Loucy (cell line): ENCODE results near the gene IL10RA.

Experiments used
- H2AFZ ChIP-seq: fragments of 200-600 bp; sonication (generic); 2 replicates; pipeline ENCODE4 v1.6.0; 2016; ENCODE audit warnings: antibody characterized with exemption, mild to moderate bottlenecking, low read length, moderate library complexity
- H3F3A ChIP-seq: fragments of 200-600 bp; 2 replicates; pipeline ENCODE4 v1.6.0; 2016; ENCODE audit warnings: antibody characterized with exemption, low read depth, mild to moderate bottlenecking
- H3K27me3 ChIP-seq: fragments of 200-600 bp; sonication (generic); 2 replicates; pipeline ENCODE4 v1.6.1; 2014; ENCODE audit warnings: low read length, mild to moderate bottlenecking; ENCODE audit not compliant: insufficient read depth, poor library complexity, severe bottlenecking
- H3K36me3 ChIP-seq: fragments of 200-600 bp; sonication (generic); 2 replicates; pipeline ENCODE4 v1.6.1; 2016; ENCODE audit warnings: low read length; ENCODE audit not compliant: insufficient read depth
- H3K4me1 ChIP-seq: fragments of 200-600 bp; sonication (generic); 2 replicates; pipeline ENCODE4 v1.5.1; 2014; ENCODE audit warnings: low read length, mild to moderate bottlenecking; ENCODE audit not compliant: insufficient read depth, poor library complexity, severe bottlenecking
- H3K4me2 ChIP-seq: fragments of 200-600 bp; sonication (generic); 2 replicates; pipeline ENCODE4 v1.6.0; 2014; ENCODE audit warnings: antibody characterized with exemption, low read length, low read depth, mild to moderate bottlenecking; ENCODE audit not compliant: poor library complexity, severe bottlenecking
- H3K4me3 ChIP-seq: fragments of 200-600 bp; sonication (generic); 2 replicates; pipeline ENCODE4 v1.5.1; 2014; ENCODE audit warnings: low read length, mild to moderate bottlenecking, mixed read lengths; ENCODE audit not compliant: poor library complexity, severe bottlenecking
- H3K79me2 ChIP-seq: fragments of 200-600 bp; sonication (generic); 2 replicates; pipeline ENCODE4 v1.6.1; 2014; ENCODE audit warnings: low read length; ENCODE audit not compliant: insufficient read depth
- H3K9ac ChIP-seq: fragments of 200-600 bp; sonication (generic); 2 replicates; pipeline ENCODE4 v1.6.0; 2014; ENCODE audit warnings: mild to moderate bottlenecking, low read depth, low read length, moderate library complexity; ENCODE audit not compliant: poor library complexity, severe bottlenecking
- H3K9me2 ChIP-seq: fragments of 200-600 bp; sonication (generic); replicated peaks from 2 replicates; pipeline ENCODE4 v1.6.1; 2016; ENCODE audit warnings: low read depth, low read length, mixed read lengths
- H3K9me3 ChIP-seq: fragments of 200-600 bp; sonication (generic); 2 replicates; pipeline ENCODE4 v1.6.1; 2014; ENCODE audit warnings: mild to moderate bottlenecking, antibody characterized with exemption, low read length, low read depth; ENCODE audit not compliant: insufficient read depth
- H4K20me1 ChIP-seq: fragments of 200-600 bp; sonication (generic); 2 replicates; pipeline ENCODE4 v1.6.0; 2014; ENCODE audit warnings: antibody characterized with exemption, low read length, mild to moderate bottlenecking; ENCODE audit not compliant: insufficient read depth, poor library complexity, severe bottlenecking
- EZH2phosphoT487 ChIP-seq: fragments of 200-600 bp; IDR thresholded peaks from 2 replicates; pipeline ENCODE4 v1.6.1; 2018; ENCODE audit warnings: antibody characterized with exemption, mild to moderate bottlenecking, moderate library complexity, borderline replicate concordance
- TF ChIP-seq, protein P1 (sequence below): fragments of 200-600 bp; sonication (generic); conservative IDR thresholded peaks from 2 replicates; pipeline ENCODE4 v1.5.1; 2014; ENCODE audit warnings: mild to moderate bottlenecking, antibody characterized with exemption, low read length

The IL10RA gene

GRCh38 chr11:117998664-117999353 lies 12.6 kb downstream of the IL10RA start:
- TF ChIP-seq, protein P1, sequence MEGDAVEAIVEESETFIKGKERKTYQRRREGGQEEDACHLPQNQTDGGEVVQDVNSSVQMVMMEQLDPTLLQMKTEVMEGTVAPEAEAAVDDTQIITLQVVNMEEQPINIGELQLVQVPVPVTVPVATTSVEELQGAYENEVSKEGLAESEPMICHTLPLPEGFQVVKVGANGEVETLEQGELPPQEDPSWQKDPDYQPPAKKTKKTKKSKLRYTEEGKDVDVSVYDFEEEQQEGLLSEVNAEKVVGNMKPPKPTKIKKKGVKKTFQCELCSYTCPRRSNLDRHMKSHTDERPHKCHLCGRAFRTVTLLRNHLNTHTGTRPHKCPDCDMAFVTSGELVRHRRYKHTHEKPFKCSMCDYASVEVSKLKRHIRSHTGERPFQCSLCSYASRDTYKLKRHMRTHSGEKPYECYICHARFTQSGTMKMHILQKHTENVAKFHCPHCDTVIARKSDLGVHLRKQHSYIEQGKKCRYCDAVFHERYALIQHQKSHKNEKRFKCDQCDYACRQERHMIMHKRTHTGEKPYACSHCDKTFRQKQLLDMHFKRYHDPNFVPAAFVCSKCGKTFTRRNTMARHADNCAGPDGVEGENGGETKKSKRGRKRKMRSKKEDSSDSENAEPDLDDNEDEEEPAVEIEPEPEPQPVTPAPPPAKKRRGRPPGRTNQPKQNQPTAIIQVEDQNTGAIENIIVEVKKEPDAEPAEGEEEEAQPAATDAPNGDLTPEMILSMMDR: no peak
- TF ChIP-seq EZH2phosphoT487: no peak
- H3K27me3 ChIP-seq: no peaks in the 10 kb centered on the region
- no peaks in the 10 kb centered on the region for H3K79me2 ChIP-seq
- H3K4me1 ChIP-seq: peaks cover 19% of the 10 kb centered on the region
- no peak overlapping the region for H3K9ac ChIP-seq
- H4K20me1 ChIP-seq: no peaks in the 10 kb centered on the region
- no peak overlapping the region for H3K4me3 ChIP-seq
- no peaks in the 10 kb centered on the region for H3K36me3 ChIP-seq
- H3F3A ChIP-seq: no peaks in the 10 kb centered on the region
- H3K9me2 ChIP-seq: no peaks in the 10 kb centered on the region
- no peaks in the 10 kb centered on the region for H3K9me3 ChIP-seq
- H2AFZ ChIP-seq: no peak overlapping the region
- H3K4me2 ChIP-seq: no peak overlapping the region

DNA sequence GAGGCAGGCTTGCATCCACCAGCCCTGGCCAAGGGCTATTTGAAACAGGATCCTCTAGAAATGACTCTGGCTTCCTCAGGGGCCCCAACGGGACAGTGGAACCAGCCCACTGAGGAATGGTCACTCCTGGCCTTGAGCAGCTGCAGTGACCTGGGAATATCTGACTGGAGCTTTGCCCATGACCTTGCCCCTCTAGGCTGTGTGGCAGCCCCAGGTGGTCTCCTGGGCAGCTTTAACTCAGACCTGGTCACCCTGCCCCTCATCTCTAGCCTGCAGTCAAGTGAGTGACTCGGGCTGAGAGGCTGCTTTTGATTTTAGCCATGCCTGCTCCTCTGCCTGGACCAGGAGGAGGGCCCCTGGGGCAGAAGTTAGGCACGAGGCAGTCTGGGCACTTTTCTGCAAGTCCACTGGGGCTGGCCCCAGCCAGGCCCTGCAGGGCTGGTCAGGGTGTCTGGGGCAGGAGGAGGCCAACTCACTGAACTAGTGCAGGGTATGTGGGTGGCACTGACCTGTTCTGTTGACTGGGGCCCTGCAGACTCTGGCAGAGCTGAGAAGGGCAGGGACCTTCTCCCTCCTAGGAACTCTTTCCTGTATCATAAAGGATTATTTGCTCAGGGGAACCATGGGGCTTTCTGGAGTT lies 13.3 kb downstream of the IL10RA start:
- Histone ChIP-seq H2AFZ (no peak overlapping the region), H3K4me2 (no peak overlapping the region), H4K20me1 (no peaks in the 10 kb centered on the region), H3K9me2 (no peaks in the 10 kb centered on the region), H3K4me3 (no peak overlapping the region), H3K9ac (no peak overlapping the region), H3K79me2 (no peaks in the 10 kb centered on the region), H3F3A (no peaks in the 10 kb centered on the region), H3K36me3 (no peaks in the 10 kb centered on the region), H3K27me3 (no peaks in the 10 kb centered on the region), H3K4me1 (peaks cover 19% of the 10 kb centered on the region), H3K9me3 (no peaks in the 10 kb centered on the region)
- TF ChIP-seq EZH2phosphoT487: no peak
- TF ChIP-seq, protein P1: no peak

GRCh38 chr11:118000067-118000849 lies 14.1 kb downstream of the IL10RA start:
- H3K27me3 ChIP-seq: no peaks in the 10 kb centered on the region
- H3K36me3 ChIP-seq: no peaks in the 10 kb centered on the region
- H3K4me2 ChIP-seq: no peak overlapping the region
- peaks cover 19% of the 10 kb centered on the region for H3K4me1 ChIP-seq
- no peak overlapping the region for H2AFZ ChIP-seq
- no peaks in the 10 kb centered on the region for H3K9me3 ChIP-seq
- H3K79me2 ChIP-seq: no peaks in the 10 kb centered on the region
- TF ChIP-seq, protein P1: no peak
- TF ChIP-seq EZH2phosphoT487: no peak
- no peaks in the 10 kb centered on the region for H3F3A ChIP-seq
- no peaks in the 10 kb centered on the region for H3K9me2 ChIP-seq
- H4K20me1 ChIP-seq: no peaks in the 10 kb centered on the region
- H3K4me3 ChIP-seq: no peak overlapping the region
- no peak overlapping the region for H3K9ac ChIP-seq
